Right lobe of liver (tissue), 6 donors: ENCODE results near the gene CSGALNACT2. TPM values are rescaled to one million over a fixed set of nuclear protein-coding genes. Genes with fewer than 3 reads are reported as not detected.

Experiments
- ATAC-seq, 4 donors: fragments of 200-7000 bp; cut with Tn5 transposase; one replicate each; pipeline ENCODE4 v1.9.1; 2020; ENCODE audit warnings: mild to moderate bottlenecking in 4 of 4, moderate library complexity in 4 of 4
- DNase-seq, 3 donors: peaks; one replicate each; pipeline ENCODE4 v3.0.0-alpha.2; 2020
- H3K27ac ChIP-seq, 3 donors: fragments of 200-600 bp; one replicate each; pipeline ENCODE4 v1.8.0; 2022
- H3K27me3 ChIP-seq, 2 donors: fragments of 200-600 bp; one replicate each; pipeline ENCODE4 v1.8.0; 2022
- H3K36me3 ChIP-seq, 4 donors: fragments of 200-600 bp; sonication (generic) in 1 of 4; one replicate each; pipeline versions ENCODE4 v1.5.1 to v1.8.0; 2017 to 2022; ENCODE audit warnings: control low read depth in 1 of 4
- H3K4me1 ChIP-seq, 4 donors: fragments of 200-600 bp; sonication (generic) in 1 of 4; one replicate each; pipeline versions ENCODE4 v1.5.1 to v1.8.0; 2017 to 2022; ENCODE audit warnings: control low read depth in 1 of 4
- H3K4me3 ChIP-seq, 3 donors: fragments of 200-600 bp; one replicate each; pipeline ENCODE4 v1.8.0; 2022
- H3K9me3 ChIP-seq, 4 donors: fragments of 200-600 bp; sonication (generic) in 1 of 4; one replicate each; pipeline versions ENCODE4 v1.5.1 to v1.8.0; 2017 to 2022; ENCODE audit warnings: control low read depth in 1 of 4
- POLR2A ChIP-seq: fragments of 450-650 bp; IDR thresholded peaks from one replicate; pipeline ENCODE4 v1.6.1; 2017; ENCODE audit warnings: antibody characterized with exemption, mild to moderate bottlenecking
- WGBS: methylation state at CpG from one replicate; pipeline ENCODE4 v1.1.6; 2018; ENCODE audit warnings: low coverage, low lambda C conversion rate; ENCODE audit not compliant: insufficient coverage; ENCODE audit errors: missing lambda C conversion rate; 5-methylcytosine and 5-hydroxymethylcytosine counted together
- intact Hi-C, 2 donors: fragments of 100-400 bp; cut with DNase I; formaldehyde crosslinking; loops; one replicate each; pipeline versions ENCODE4 v1.11.2 to v1.14.1; 2022
- total RNA-seq, 6 experiments: library from RNA; depleted of rRNA in 2 of 6; stranded (reverse); fragments of >200 nt in 2 of 6; fragmentation: NEBNext Ultra II Directional in 3 of 6; extraction: Animal tissue kit (Norgen Biotek cat#: 25700) in 3 of 6; gene quantifications; one replicate each; pipeline versions ENCODE4 v1.1.0 to v1.2.4, GENCODE V29; 2016 to 2023
- TF ChIP-seq, protein P1 (sequence below), 4 donors: fragments of 200-600 bp in 3 of 4; fragments of 450-650 bp in 1 of 4; IDR thresholded peaks; one replicate each; pipeline versions ENCODE4 v1.5.1 to v1.8.0; 2016 to 2022; ENCODE audit warnings: antibody characterized with exemption in 4 of 4, mild to moderate bottlenecking in 2 of 4
- donor health status: DM: no; HTN: yes; CAD: no.
- donor health status: DM: no; HTN: no; CAD: no.
- donor health status: DM: no; HTN: no; CAD: no.
- donor health status: DM: no; HTN: yes; CAD: no.
- donor health status: DM: no; HTN: yes; CAD: no.

CSGALNACT2 gene
- total RNA-seq, 6 experiments from 2014 or later = 5.4 to 11.1 (median 8.3) TPM

- DNase-seq (no peak), ATAC-seq (no peak)
- no peaks in the 10 kb centered on the region for H3K36me3 ChIP-seq
- TF ChIP-seq, protein P1, sequence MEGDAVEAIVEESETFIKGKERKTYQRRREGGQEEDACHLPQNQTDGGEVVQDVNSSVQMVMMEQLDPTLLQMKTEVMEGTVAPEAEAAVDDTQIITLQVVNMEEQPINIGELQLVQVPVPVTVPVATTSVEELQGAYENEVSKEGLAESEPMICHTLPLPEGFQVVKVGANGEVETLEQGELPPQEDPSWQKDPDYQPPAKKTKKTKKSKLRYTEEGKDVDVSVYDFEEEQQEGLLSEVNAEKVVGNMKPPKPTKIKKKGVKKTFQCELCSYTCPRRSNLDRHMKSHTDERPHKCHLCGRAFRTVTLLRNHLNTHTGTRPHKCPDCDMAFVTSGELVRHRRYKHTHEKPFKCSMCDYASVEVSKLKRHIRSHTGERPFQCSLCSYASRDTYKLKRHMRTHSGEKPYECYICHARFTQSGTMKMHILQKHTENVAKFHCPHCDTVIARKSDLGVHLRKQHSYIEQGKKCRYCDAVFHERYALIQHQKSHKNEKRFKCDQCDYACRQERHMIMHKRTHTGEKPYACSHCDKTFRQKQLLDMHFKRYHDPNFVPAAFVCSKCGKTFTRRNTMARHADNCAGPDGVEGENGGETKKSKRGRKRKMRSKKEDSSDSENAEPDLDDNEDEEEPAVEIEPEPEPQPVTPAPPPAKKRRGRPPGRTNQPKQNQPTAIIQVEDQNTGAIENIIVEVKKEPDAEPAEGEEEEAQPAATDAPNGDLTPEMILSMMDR (IDR thresholded peaks at IDR 0.05) = no peak
- TF ChIP-seq POLR2A = no peak
- no peak overlapping the region for H3K27ac ChIP-seq
- no peaks in the 10 kb centered on the region for H3K27me3 ChIP-seq
- WGBS = 84% methylated on average over 7 of the region's 7 CpGs
- no peak overlapping the region for H3K4me3 ChIP-seq
- H3K9me3 ChIP-seq = no peaks in the 10 kb centered on the region
- intact Hi-C loops = no loop called here
- H3K4me1 ChIP-seq = no peaks in the 10 kb centered on the region
Observed at GRCh38 chr10:43122826-43123225, 15.4 kb upstream of the CSGALNACT2 start.

- ATAC-seq (no peak), DNase-seq (peak in 1 of 3 donors; percentile 33)
- intact Hi-C loops = no loop called here
- Histone ChIP-seq H3K4me3 (no peak overlapping the region), H3K9me3 (no peaks in the 10 kb centered on the region), H3K27me3 (no peaks in the 10 kb centered on the region), H3K36me3 (no peaks in the 10 kb centered on the region), H3K4me1 (no peaks in the 10 kb centered on the region), H3K27ac (no peak overlapping the region)
- 100% methylated on average over 1 of the region's 9 CpGs for WGBS
- TF ChIP-seq POLR2A = no peak
- TF ChIP-seq, protein P1 (IDR thresholded peaks at IDR 0.05) = no peak
Observed at GRCh38 chr10:43123361-43124093, 14.7 kb upstream of the CSGALNACT2 start.

DNA sequence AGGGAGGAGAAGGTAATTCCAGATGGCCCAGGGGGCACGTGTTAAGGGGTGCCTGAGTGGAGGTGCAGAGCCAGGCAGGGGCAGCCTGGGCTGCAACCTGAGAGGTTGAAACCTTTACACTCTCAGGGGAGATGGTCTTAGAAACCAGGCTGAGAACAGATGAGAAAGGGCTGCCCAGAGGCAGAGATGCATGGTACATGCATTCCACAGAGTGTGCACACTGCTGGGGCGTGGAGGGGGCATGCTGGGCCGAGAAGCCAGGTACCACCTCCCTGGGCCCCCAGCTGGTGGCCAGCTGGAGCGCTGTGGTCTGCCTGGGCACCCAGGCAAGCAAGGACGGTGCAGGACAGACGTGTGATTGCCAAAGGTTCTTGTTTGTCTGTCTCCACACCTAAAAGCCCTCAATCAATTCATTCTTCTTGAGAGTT is 14.1 kb upstream of the CSGALNACT2 start:
- Histone ChIP-seq H3K27me3 (no peaks in the 10 kb centered on the region), H3K27ac (no peak overlapping the region), H3K36me3 (no peaks in the 10 kb centered on the region), H3K9me3 (no peaks in the 10 kb centered on the region), H3K4me3 (no peak overlapping the region), H3K4me1 (no peaks in the 10 kb centered on the region)
- intact Hi-C loops = no loop called here
- ATAC-seq (no peak), DNase-seq (peak in 1 of 3 donors; percentile 39)
- no peak for TF ChIP-seq POLR2A
- TF ChIP-seq, protein P1 (IDR thresholded peaks at IDR 0.05) = no peak
- WGBS = 30% methylated on average over 1 of the region's 6 CpGs

GRCh38 chr10:43124574-43125273 is 13.5 kb upstream of the CSGALNACT2 start:
- DNase-seq = peak in 1 of 3 donors; percentile 24
- H3K36me3 ChIP-seq = no peaks in the 10 kb centered on the region
- ATAC-seq = no peak

More at GRCh38 chr10:43124574-43125273, 13.5 kb upstream of the CSGALNACT2 start:
- Histone ChIP-seq H3K9me3 (no peaks in the 10 kb centered on the region), H3K4me3 (no peak overlapping the region), H3K27ac (no peak overlapping the region), H3K4me1 (no peaks in the 10 kb centered on the region), H3K27me3 (no peaks in the 10 kb centered on the region)
- TF ChIP-seq POLR2A = no peak
- TF ChIP-seq, protein P1 (IDR thresholded peaks at IDR 0.05) = no peak
- intact Hi-C loops = no loop called here
- 84% methylated on average over 7 of the region's 9 CpGs for WGBS
